Aorta (tissue), 5 donors: ENCODE measurements around the gene BTD. TPM values are rescaled to one million over a fixed set of nuclear protein-coding genes. Genes with fewer than 3 reads are reported as not detected.

ENCODE experiments used
- ATAC-seq: fragments of 200-7000 bp; cut with Tn5 transposase; one replicate; pipeline ENCODE4 v1.9.1; 2022; ENCODE audit warnings: moderate library complexity; ENCODE audit not compliant: low FRiP score
- DNase-seq, 2 donors: peaks; one replicate each; pipeline ENCODE4 v3.0.0-alpha.2; 2020
- H3K27ac ChIP-seq, 2 donors: one replicate each; pipeline ENCODE4 v1.5.1; 2013; ENCODE audit warnings: low read length in 2 of 2, mild to moderate bottlenecking in 2 of 2, moderate library complexity in 2 of 2, control low read depth in 1 of 2, inconsistent platforms in 1 of 2, low read depth in 1 of 2
- H3K27me3 ChIP-seq, 2 donors: one replicate each; pipeline ENCODE4 v1.6.1; 2013; ENCODE audit warnings: control low read depth in 1 of 2, low read length in 1 of 2, mild to moderate bottlenecking in 1 of 2, moderate library complexity in 1 of 2; ENCODE audit not compliant: insufficient read depth in 2 of 2, control insufficient read depth in 1 of 2
- H3K36me3 ChIP-seq, 2 donors: one replicate each; pipeline ENCODE4 v1.6.1; 2013; ENCODE audit warnings: control low read depth in 1 of 2, low read length in 1 of 2, mild to moderate bottlenecking in 1 of 2; ENCODE audit not compliant: insufficient read depth in 2 of 2, control insufficient read depth in 1 of 2
- H3K4me1 ChIP-seq, 2 donors: one replicate each; pipeline ENCODE4 v1.6.1; 2013; ENCODE audit warnings: low read length in 2 of 2, control low read depth in 1 of 2, mild to moderate bottlenecking in 1 of 2, moderate library complexity in 1 of 2; ENCODE audit not compliant: insufficient read depth in 2 of 2, control insufficient read depth in 1 of 2
- H3K4me3 ChIP-seq, 2 donors: one replicate each; pipeline ENCODE4 v1.5.1; 2013; ENCODE audit warnings: low read length in 2 of 2, control low read depth in 1 of 2, mild to moderate bottlenecking in 1 of 2
- H3K9me3 ChIP-seq: one replicate; pipeline ENCODE4 v1.6.1; 2013; ENCODE audit warnings: mild to moderate bottlenecking, low read length; ENCODE audit not compliant: control insufficient read depth
- WGBS, 2 donors: extraction: QIAGEN DNeasy Blood & Tissue Kit; methylation state at CpG; one replicate each; pipeline ENCODE4 v1.1.7; 2013; 5-methylcytosine and 5-hydroxymethylcytosine counted together
- intact Hi-C, 2 donors: fragments of 100-400 bp; cut with DNase I; formaldehyde crosslinking; loops; one replicate each; pipeline versions ENCODE4 v1.14.2 to v1.15.0; 2022
- polyA plus RNA-seq, 2 donors: library from polyadenylated mRNA; stranded (reverse); fragments of 200-250 nt; gene quantifications; one replicate each; pipeline ENCODE4 v1.2.3, GENCODE V29; 2013
- total RNA-seq, 2 donors: library from RNA; stranded (reverse); fragmentation: NEBNext Ultra II Directional; extraction: Animal tissue kit (Norgen Biotek cat#: 25700); gene quantifications; one replicate each; pipeline ENCODE4 v1.2.1, GENCODE V29; 2021
- donor health status: healthy with polysubstance abuse.
- donor health status: Bipolar disorder and iron deficiency.
- donor health status: DM: no; HTN: no; CAD: no.
- donor health status: DM: no; HTN: no; CAD: no.
- donor health status: DM: yes; HTN: yes; CAD: no.

Gene BTD
- total and polyA plus RNA-seq, 4 donors, result 8.4 to 20.5 (median 14.7) TPM

DNA sequence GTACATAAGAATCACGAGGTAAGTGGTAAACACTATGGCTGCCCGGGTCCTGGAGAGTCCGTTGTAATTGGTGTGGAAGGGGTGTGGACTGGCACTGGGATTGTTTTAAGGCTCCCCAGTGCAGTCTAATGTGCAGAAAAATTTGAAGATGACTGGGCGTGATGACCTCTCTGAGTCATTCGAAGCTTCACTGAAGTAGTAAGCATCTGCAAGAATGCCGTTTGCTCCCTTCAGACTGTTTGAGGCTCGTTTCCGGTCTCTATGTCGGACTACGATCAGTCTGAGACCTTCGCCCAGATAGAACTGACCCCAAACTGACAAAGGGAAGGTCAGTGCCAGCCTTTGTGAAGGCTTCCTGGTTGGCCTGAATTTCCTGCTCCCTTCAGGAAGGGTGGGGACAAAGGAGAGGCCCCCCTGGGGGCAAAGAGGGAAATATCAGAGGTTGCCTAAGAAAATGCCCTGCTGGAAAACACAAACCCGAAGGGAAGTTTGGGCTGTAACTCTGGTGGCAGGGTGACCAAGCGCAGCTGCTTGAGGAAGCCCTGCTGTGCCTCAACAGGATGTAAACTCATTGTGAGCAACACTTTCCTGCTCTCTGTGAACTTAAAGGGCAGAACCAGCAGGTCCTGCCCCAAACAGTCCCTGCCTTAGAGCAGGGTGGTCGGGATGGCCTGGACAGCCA, 34.6 kb downstream of the BTD start:
- no peaks in the 10 kb centered on the region for H3K9me3 ChIP-seq
- no peak overlapping the region for H3K27ac ChIP-seq
- no peaks in the 10 kb centered on the region for H3K27me3 ChIP-seq
- ATAC-seq (no peak), DNase-seq (no peak)
- no peaks in the 10 kb centered on the region for H3K36me3 ChIP-seq
- peaks cover 0 to 5% of the 10 kb centered on the region in 2 donors for H3K4me1 ChIP-seq
- H3K4me3 ChIP-seq, result no peak overlapping the region
- intact Hi-C loops, result loop anchor here in 1 of 2 donors (10.0 kb wide), 1 partner anchor 539 kb away; the partner anchor contains the start of gene GALNT15
- 92 to 95% methylated on average over 14 of the region's 14 CpGs for WGBS, 2 donors

DNA sequence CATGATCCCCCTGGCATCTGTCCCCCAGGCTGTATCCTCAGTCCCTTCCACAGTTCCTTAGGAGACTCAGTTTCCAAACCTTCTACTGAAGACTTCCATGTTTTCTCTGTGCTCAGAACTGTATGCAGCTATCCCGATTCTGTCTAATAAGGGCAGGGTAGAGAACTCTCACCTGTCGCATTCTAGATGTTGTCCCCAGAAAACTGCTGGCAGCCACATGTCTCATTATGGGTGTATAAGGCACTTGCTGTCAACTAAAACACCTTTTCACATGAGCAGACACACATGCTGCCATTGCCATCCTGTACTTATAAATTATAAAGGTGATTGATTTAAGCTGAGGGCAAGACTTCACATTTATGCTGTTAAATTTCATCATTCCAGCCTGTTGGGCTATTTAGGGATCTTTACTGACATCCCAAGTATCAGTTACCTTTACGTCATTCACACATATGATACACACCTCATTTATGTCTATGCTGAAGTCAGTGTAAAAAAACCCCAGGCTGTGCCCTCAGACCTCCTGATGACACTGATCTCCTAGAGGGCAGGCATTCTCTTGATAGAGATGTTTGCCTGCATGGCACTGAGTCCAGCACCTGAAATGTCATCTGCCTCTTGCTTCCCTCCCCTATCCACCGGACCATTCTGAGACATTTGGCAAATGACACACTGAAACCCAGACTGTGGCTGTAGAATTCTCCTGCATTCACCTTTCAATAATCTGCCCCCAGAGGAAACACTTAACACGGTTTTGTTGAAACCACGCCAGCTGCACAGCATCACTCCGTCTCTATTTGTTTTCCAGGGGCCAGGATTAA, 35.8 kb downstream of the BTD start:
- H3K27me3 ChIP-seq, result no peaks in the 10 kb centered on the region
- no peak overlapping the region for H3K27ac ChIP-seq
- DNase-seq (no peak), ATAC-seq (no peak)
- peaks cover 0 to 5% of the 10 kb centered on the region in 2 donors for H3K4me1 ChIP-seq
- intact Hi-C loops, result loop anchor here in 1 of 2 donors (10.0 kb wide), 1 partner anchor 537 kb away; the partner anchor contains the start of gene GALNT15
- H3K4me3 ChIP-seq, result no peak overlapping the region
- H3K36me3 ChIP-seq, result no peaks in the 10 kb centered on the region
- H3K9me3 ChIP-seq, result no peaks in the 10 kb centered on the region
- WGBS, 2 donors, result 84 to 85% methylated on average over 7 of the region's 7 CpGs

DNA sequence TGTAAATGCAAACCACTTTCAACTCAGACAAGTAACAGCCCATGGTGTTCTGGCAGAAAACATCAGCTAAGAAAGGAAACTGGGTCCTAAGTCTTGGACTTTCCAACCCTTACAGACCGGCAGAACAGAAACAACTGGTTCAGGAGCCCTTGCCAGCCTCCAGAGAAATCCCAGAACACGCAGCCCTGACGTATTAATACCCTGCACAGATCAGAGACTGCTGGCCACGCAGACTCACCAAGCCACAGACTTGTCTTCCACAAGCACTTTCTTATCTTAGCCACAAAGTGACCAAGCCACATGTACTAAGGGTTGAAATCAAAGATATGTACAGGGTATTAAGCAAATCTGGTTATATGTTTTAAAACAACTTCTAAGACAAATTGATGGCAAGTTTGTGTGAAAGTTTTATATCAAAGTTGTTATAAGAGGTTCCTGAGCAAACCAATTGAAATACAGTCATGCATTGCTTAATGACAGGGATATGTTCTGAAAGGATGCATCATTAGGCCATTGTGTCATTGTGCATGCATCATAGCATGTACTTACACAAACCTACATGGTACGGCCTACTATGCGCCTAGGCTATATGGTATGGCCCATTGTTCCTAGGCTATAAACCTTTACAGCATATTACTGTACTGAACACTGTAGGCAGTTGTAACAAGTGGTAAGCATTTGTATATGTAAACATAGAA, 36.8 kb downstream of the BTD start:
- H3K4me1 ChIP-seq, result peaks cover 0 to 5% of the 10 kb centered on the region in 2 donors
- no peak for ATAC-seq
- intact Hi-C loops, result loop anchor here in 1 of 2 donors (10.0 kb wide), 1 partner anchor 536 kb away; the partner anchor contains the start of gene GALNT15

DNA sequence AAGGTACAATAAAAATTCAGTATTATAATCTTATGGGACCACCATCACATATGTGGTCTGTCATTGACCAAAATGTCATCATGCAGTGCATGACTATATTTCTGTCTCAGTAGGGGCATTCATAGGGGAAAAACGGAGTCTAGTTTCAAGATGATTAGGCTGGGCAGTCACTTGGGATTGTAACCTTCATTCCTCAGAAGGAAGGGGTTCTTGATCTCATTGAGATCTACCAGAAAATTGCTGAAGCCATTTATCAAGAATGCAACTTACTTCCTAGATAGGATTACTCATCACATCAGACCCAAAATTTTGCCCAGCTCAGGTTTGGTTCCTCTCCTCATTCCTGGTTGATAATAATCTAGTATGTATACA, 37.3 kb downstream of the BTD start:
- H3K9me3 ChIP-seq, result no peaks in the 10 kb centered on the region
- WGBS, 2 donors, result 97 to 99% methylated on average over 1 of the region's 1 CpG
- no peaks in the 10 kb centered on the region for H3K36me3 ChIP-seq
- no peak for ATAC-seq
- intact Hi-C loops, result loop anchor here in 1 of 2 donors (10.0 kb wide), 1 partner anchor 536 kb away; the partner anchor contains the start of gene GALNT15
- H3K27ac ChIP-seq, result no peak overlapping the region
- DNase-seq, result no peak
- H3K4me1 ChIP-seq, result peaks cover 0 to 5% of the 10 kb centered on the region in 2 donors
- no peaks in the 10 kb centered on the region for H3K27me3 ChIP-seq
- H3K4me3 ChIP-seq, result no peak overlapping the region

More for the DNA sequence above, 36.8 kb downstream of the BTD start:
- Histone ChIP-seq H3K9me3 (no peaks in the 10 kb centered on the region), H3K36me3 (no peaks in the 10 kb centered on the region), H3K27me3 (no peaks in the 10 kb centered on the region), H3K27ac (no peak overlapping the region), H3K4me3 (no peak overlapping the region)
- WGBS, 2 donors, result 85 to 87% methylated on average over 6 of the region's 6 CpGs
- DNase-seq, result no peak

DNA sequence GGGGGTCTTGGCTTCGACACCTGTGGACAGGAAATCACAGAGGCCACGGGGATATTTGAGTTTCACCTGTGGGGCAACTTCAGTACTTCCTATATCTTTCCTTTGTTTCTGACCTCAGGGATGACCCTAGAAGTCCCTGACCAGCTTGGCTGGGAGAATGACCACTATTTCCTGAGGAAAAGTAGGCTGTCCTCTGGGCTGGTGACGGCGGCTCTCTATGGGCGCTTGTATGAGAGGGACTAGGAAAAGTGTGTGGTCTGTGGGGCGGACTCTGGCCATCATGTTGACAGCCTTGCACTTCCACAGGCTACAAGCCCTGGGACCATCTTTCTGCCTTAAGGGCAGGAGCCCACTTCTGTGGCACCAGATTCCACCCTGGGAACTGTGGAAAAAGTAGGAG, 43.7 kb downstream of the BTD start:
- H3K36me3 ChIP-seq, result no peaks in the 10 kb centered on the region
- H3K9me3 ChIP-seq, result no peaks in the 10 kb centered on the region
- 97% methylated on average over 6 of the region's 6 CpGs for WGBS, 2 donors
- H3K4me3 ChIP-seq, result no peak overlapping the region
- H3K27me3 ChIP-seq, result no peaks in the 10 kb centered on the region
- no peaks in the 10 kb centered on the region for H3K4me1 ChIP-seq
- intact Hi-C loops, result loop anchor here in 1 of 2 donors (5.0 kb wide), 1 partner anchor 162 kb away; no protein-coding TSS in a partner anchor
- ATAC-seq (no peak), DNase-seq (no peak)
- no peak overlapping the region for H3K27ac ChIP-seq

DNA sequence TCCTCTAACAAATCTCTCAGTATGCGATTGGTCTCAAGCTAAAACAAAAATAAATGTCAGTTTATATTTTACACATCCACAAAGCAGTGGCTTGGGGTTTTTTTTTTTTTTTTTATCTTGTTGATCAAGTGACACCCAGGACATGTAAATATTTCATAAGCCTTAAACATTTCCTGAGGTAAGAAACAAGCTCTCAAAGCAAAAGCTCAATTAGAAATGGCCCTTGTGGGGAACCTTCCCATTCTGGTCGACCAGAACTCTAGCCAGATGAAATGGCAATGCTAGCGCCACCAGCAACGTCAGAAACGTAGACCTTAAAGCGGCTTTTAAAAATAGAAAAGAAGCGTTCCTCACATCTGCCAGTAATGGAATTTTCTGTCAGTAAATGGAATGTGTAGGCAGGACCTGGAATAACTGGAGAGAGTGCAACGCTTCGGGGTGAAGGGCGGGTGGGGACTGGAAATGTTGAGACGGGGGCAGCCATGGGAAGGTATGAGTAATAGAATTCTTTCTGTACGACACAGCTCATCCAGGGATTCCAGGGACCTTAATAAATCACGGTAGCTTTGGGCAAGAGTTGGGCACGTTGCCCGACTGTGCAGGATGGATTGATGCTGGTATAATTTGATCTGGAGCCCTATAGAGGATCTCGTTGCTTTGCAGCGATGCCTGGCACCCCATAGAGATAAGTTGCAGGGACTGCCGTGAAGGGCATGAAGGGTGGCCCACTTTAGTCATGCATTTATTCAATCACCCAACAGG, 44.4 kb downstream of the BTD start:
- Histone ChIP-seq H3K36me3 (no peaks in the 10 kb centered on the region), H3K4me3 (no peak overlapping the region), H3K4me1 (no peaks in the 10 kb centered on the region), H3K27ac (peak overlapping the region; percentile 7 to 58), H3K27me3 (no peaks in the 10 kb centered on the region), H3K9me3 (no peaks in the 10 kb centered on the region)
- intact Hi-C loops, result loop anchor here in 1 of 2 donors (5.0 kb wide), 1 partner anchor 161 kb away; no protein-coding TSS in a partner anchor
- DNase-seq (peak; percentile 73 to 91), ATAC-seq (peak; percentile 43)
- 15 to 26% methylated on average over 18 of the region's 18 CpGs for WGBS, 2 donors

DNA sequence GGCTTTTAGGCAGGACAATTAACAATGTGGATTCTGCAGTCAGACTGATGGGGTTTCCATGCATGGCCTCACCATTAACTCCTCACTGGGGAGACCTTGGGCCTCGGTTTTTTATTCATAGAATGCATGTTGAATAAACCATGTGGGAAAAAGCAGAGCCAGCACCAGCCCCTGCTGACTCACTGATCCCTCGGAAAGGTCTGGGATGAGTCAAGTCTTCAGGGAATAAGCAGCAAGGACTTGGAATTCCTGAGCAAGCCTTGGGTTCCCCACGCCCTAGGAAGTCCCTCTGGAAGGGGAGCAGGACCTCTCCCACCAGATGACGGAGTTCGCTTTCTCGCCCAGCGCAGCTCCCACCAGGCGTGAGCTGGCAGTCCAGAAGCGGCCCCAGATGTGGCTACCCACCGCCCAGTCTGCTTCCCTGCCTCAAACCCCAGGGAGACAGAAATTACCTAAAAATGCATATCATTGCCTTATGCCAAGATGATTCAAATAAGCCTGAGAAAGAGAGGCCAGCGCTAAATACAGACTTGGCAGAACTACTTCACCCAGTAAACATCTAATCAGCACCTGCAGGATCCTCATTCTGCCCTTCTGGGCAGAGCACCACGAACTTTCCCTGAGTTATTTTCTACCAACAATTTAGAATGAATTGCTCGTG, 45.4 kb downstream of the BTD start:
- Histone ChIP-seq H3K27me3 (no peaks in the 10 kb centered on the region), H3K4me3 (no peak overlapping the region), H3K4me1 (no peaks in the 10 kb centered on the region), H3K36me3 (no peaks in the 10 kb centered on the region), H3K27ac (peak overlapping the region in 1 of 2 donors; percentile 31), H3K9me3 (no peaks in the 10 kb centered on the region)
- peak; percentile 71 for ATAC-seq
- peak; percentile 80 to 84 for DNase-seq
- intact Hi-C loops, result loop anchor here in 1 of 2 donors (5.0 kb wide), 1 partner anchor 160 kb away; no protein-coding TSS in a partner anchor
- 35 to 52% methylated on average over 13 of the region's 13 CpGs for WGBS, 2 donors
